ENCODE data around the gene THSD4. TPM values are rescaled to one million over a fixed set of nuclear protein-coding genes. Genes with fewer than 3 reads are reported as not detected.

THSD4 gene
- polyA plus RNA-seq, 1 donor from 2014 or later, result 0.46 TPM

DNA sequence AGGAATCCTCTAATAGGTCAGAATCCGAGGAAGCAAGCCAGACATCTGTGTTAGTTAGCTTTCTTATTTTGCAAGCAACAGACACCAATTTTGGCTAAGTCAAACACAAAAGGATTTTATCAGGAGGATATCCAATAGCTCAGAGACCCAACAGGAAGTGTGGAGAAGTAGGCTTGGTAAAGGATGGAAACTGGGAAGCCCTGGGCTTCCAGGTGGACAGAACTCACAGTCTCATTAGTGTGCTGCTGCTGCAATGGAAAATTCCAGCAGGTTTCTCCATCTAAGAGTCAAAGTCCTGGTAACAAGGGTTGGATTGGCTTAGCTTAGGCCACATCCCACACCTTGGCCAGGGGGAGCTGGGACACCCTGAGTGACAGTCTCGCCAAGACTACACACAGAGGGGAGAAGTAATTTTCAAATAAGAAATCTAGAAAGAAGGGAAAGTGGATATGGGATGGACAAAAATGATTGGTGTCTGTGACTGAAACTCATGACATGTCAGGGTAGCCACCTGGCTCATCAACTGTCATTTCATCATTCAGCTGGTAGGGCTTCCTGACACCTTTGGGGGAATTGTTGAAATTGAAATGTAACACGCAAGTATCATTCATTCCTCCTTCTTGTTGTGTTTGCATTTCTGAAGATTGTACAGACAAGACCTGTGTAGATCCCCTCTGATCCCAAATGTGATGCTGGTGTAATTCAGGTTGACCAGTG is 158.6 kb downstream of the THSD4 start:
- Histone ChIP-seq H3K9ac (ENCODE audit: low read length) (no peak overlapping the region), H3K27me3 (ENCODE audit: insufficient read depth, low read depth, low read length) (no peaks in the 10 kb centered on the region), H3K79me2 (replicated peaks; ENCODE audit: insufficient read depth, low read length) (no peaks in the 10 kb centered on the region), H3K36me3 (ENCODE audit: insufficient read depth, low read length) (no peaks in the 10 kb centered on the region), H3F3A (ENCODE audit: insufficient read depth, low read length, poor library complexity, severe bottlenecking) (no peaks in the 10 kb centered on the region), H3K4me2 (ENCODE audit: low read length) (no peak overlapping the region), H3K4me3 (ENCODE audit: low read length) (no peak overlapping the region), H2AFZ (ENCODE audit: low read depth, low read length) (no peak overlapping the region), H4K20me1 (ENCODE audit: insufficient read depth) (no peaks in the 10 kb centered on the region), H3K27ac (ENCODE audit: low read length) (no peak overlapping the region), H3K9me3 (ENCODE audit: low read length) (no peaks in the 10 kb centered on the region), H3K9me2 (ENCODE audit: insufficient read depth, low read length) (no peaks in the 10 kb centered on the region)
- no peak for TF ChIP-seq EP300 (conservative IDR thresholded peaks at IDR 0.05; ENCODE audit: poor library complexity, severe bottlenecking)
- no peak for TF ChIP-seq POLR2AphosphoS5 (IDR thresholded peaks at IDR 0.05)
- TF ChIP-seq MXI1 (conservative IDR thresholded peaks at IDR 0.05; ENCODE audit: poor library complexity, severe bottlenecking), result no peak
- no peak for TF ChIP-seq EZH2 (IDR thresholded peaks at IDR 0.05; ENCODE audit: borderline replicate concordance, insufficient read depth, low read length, poor library complexity, severe bottlenecking)
- TF ChIP-seq SMC3 (conservative IDR thresholded peaks at IDR 0.05; ENCODE audit: poor library complexity), result no peak
- TF ChIP-seq TAF1 (IDR thresholded peaks at IDR 0.05; ENCODE audit: low read depth), result no peak
- TF ChIP-seq, protein P1, sequence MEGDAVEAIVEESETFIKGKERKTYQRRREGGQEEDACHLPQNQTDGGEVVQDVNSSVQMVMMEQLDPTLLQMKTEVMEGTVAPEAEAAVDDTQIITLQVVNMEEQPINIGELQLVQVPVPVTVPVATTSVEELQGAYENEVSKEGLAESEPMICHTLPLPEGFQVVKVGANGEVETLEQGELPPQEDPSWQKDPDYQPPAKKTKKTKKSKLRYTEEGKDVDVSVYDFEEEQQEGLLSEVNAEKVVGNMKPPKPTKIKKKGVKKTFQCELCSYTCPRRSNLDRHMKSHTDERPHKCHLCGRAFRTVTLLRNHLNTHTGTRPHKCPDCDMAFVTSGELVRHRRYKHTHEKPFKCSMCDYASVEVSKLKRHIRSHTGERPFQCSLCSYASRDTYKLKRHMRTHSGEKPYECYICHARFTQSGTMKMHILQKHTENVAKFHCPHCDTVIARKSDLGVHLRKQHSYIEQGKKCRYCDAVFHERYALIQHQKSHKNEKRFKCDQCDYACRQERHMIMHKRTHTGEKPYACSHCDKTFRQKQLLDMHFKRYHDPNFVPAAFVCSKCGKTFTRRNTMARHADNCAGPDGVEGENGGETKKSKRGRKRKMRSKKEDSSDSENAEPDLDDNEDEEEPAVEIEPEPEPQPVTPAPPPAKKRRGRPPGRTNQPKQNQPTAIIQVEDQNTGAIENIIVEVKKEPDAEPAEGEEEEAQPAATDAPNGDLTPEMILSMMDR (IDR thresholded peaks at IDR 0.05; ENCODE audit: poor library complexity, severe bottlenecking), result no peak
- TF ChIP-seq RAD21 (conservative IDR thresholded peaks at IDR 0.05), result no peak
- TF ChIP-seq, protein P2, sequence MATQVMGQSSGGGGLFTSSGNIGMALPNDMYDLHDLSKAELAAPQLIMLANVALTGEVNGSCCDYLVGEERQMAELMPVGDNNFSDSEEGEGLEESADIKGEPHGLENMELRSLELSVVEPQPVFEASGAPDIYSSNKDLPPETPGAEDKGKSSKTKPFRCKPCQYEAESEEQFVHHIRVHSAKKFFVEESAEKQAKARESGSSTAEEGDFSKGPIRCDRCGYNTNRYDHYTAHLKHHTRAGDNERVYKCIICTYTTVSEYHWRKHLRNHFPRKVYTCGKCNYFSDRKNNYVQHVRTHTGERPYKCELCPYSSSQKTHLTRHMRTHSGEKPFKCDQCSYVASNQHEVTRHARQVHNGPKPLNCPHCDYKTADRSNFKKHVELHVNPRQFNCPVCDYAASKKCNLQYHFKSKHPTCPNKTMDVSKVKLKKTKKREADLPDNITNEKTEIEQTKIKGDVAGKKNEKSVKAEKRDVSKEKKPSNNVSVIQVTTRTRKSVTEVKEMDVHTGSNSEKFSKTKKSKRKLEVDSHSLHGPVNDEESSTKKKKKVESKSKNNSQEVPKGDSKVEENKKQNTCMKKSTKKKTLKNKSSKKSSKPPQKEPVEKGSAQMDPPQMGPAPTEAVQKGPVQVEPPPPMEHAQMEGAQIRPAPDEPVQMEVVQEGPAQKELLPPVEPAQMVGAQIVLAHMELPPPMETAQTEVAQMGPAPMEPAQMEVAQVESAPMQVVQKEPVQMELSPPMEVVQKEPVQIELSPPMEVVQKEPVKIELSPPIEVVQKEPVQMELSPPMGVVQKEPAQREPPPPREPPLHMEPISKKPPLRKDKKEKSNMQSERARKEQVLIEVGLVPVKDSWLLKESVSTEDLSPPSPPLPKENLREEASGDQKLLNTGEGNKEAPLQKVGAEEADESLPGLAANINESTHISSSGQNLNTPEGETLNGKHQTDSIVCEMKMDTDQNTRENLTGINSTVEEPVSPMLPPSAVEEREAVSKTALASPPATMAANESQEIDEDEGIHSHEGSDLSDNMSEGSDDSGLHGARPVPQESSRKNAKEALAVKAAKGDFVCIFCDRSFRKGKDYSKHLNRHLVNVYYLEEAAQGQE (IDR thresholded peaks at IDR 0.05; ENCODE audit: borderline replicate concordance), result no peak

GRCh38 chr15:71274448-71274798 is 159.2 kb downstream of the THSD4 start:
- Histone ChIP-seq H4K20me1 (ENCODE audit: insufficient read depth) (no peaks in the 10 kb centered on the region), H3K4me2 (ENCODE audit: low read length) (no peak overlapping the region)

More at GRCh38 chr15:71274448-71274798, 159.2 kb downstream of the THSD4 start:
- Histone ChIP-seq H3K27me3 (ENCODE audit: insufficient read depth, low read depth, low read length) (no peaks in the 10 kb centered on the region), H2AFZ (ENCODE audit: low read depth, low read length) (no peak overlapping the region), H3K9me3 (ENCODE audit: low read length) (no peaks in the 10 kb centered on the region), H3K4me3 (ENCODE audit: low read length) (no peak overlapping the region), H3K9ac (ENCODE audit: low read length) (no peak overlapping the region), H3F3A (ENCODE audit: insufficient read depth, low read length, poor library complexity, severe bottlenecking) (no peaks in the 10 kb centered on the region), H3K36me3 (ENCODE audit: insufficient read depth, low read length) (no peaks in the 10 kb centered on the region), H3K27ac (ENCODE audit: low read length) (no peak overlapping the region), H3K79me2 (replicated peaks; ENCODE audit: insufficient read depth, low read length) (no peaks in the 10 kb centered on the region), H3K9me2 (ENCODE audit: insufficient read depth, low read length) (no peaks in the 10 kb centered on the region)
- no peak for TF ChIP-seq TAF1 (IDR thresholded peaks at IDR 0.05; ENCODE audit: low read depth)
- no peak for TF ChIP-seq MXI1 (conservative IDR thresholded peaks at IDR 0.05; ENCODE audit: poor library complexity, severe bottlenecking)
- TF ChIP-seq SMC3 (conservative IDR thresholded peaks at IDR 0.05; ENCODE audit: poor library complexity), result no peak
- TF ChIP-seq, protein P2 (IDR thresholded peaks at IDR 0.05; ENCODE audit: borderline replicate concordance), result no peak
- no peak for TF ChIP-seq RAD21 (conservative IDR thresholded peaks at IDR 0.05)
- no peak for TF ChIP-seq EZH2 (IDR thresholded peaks at IDR 0.05; ENCODE audit: borderline replicate concordance, insufficient read depth, low read length, poor library complexity, severe bottlenecking)
- no peak for TF ChIP-seq EP300 (conservative IDR thresholded peaks at IDR 0.05; ENCODE audit: poor library complexity, severe bottlenecking)
- TF ChIP-seq POLR2AphosphoS5 (IDR thresholded peaks at IDR 0.05), result no peak
- TF ChIP-seq, protein P1 (IDR thresholded peaks at IDR 0.05; ENCODE audit: poor library complexity, severe bottlenecking), result no peak

Measured in neural cell (in vitro differentiated cells).